Naive B cell (primary cell): Measurements from ENCODE around the gene ZSCAN10. TPM values are rescaled to one million over a fixed set of nuclear protein-coding genes. Genes with fewer than 3 reads are reported as not detected.
"Not testable (repeated sequence)": the region's sequence is repeated elsewhere in the genome, so short reads cannot be mapped to it uniquely, and the experiment has no call there.

Experiments
- ATAC-seq, 2 donors: fragments of 150-1000 bp; cut with Tn5 transposase; 2 replicates each; pipeline ENCODE4 v1.10.0; 2021; ENCODE audit warnings: low read depth in 2 of 2, mild to moderate bottlenecking in 2 of 2, moderate library complexity in 2 of 2
- DNase-seq: peaks from one replicate; pipeline ENCODE4 v3.0.0; 2022
- H3K27ac Mint-ChIP-seq, 6 donors: one replicate each; pipeline ENCODE4 v1.8.0; 2020 to 2022; ENCODE audit warnings: mild to moderate bottlenecking in 6 of 6, mixed read lengths in 6 of 6, moderate library complexity in 5 of 6, inconsistent platforms in 2 of 6
- H3K27me3 Mint-ChIP-seq, 3 donors: one replicate each; pipeline ENCODE4 v1.8.0; 2021 to 2022; ENCODE audit warnings: mixed read lengths in 3 of 3, mild to moderate bottlenecking in 1 of 3
- H3K36me3 Mint-ChIP-seq, 2 donors: one replicate each; pipeline ENCODE4 v1.8.0; 2020 to 2022; ENCODE audit warnings: mixed read lengths in 2 of 2, inconsistent platforms in 1 of 2, mild to moderate bottlenecking in 1 of 2
- H3K4me1 Mint-ChIP-seq, 3 donors: one replicate each; pipeline ENCODE4 v1.8.0; 2020 to 2022; ENCODE audit warnings: mixed read lengths in 3 of 3, inconsistent platforms in 1 of 3, mild to moderate bottlenecking in 1 of 3, moderate library complexity in 1 of 3
- H3K4me3 Mint-ChIP-seq, 8 donors: one replicate each; pipeline ENCODE4 v1.8.0; 2020 to 2022; ENCODE audit warnings: mild to moderate bottlenecking in 8 of 8, mixed read lengths in 8 of 8, moderate library complexity in 8 of 8, inconsistent platforms in 2 of 8
- H3K9me3 Mint-ChIP-seq, 7 donors: one replicate each; pipeline ENCODE4 v1.8.0; 2020 to 2022; ENCODE audit warnings: mixed read lengths in 7 of 7, mild to moderate bottlenecking in 5 of 7, inconsistent platforms in 2 of 7, moderate library complexity in 1 of 7
- polyA plus RNA-seq, 6 donors: library from polyadenylated mRNA; unstranded; fragments of 300-500 nt; fragmentation: Illumina TruSeq; gene quantifications; one replicate each; pipeline ENCODE4 v1.2.3, GENCODE V29; 2021; ENCODE audit warnings: low read depth in 6 of 6

ZSCAN10 gene
- polyA plus RNA-seq, 6 donors from 2014 or later, result not detected

DNA sequence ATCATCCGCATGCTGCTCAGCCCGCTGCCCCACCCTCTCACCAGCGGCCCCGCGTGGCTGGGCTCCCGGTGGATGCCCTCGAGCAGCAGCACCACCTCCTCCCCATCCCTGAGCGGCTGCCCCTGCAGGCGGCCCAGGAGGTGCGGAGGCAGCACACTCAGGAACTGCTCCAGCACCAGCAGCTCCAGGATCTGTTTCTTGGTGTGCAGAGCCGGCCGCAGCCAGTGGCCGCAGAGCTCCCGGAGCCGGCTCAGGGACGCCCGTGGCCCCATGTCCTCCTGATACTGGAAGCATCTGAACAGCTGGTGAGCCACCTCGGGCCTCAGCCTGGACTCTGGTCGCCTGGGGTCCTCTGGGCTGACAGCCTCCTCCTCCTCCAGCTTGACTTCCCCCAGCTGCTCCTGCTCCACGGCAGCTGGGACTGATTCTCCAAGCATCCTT, 6.6 kb downstream of the ZSCAN10 start:
- ATAC-seq, result no peak
- no peak for DNase-seq
- Mint-ChIP-seq H3K4me3 (no peak overlapping the region), H3K4me1 (peaks cover 10 to 23% (median 10%) of the 10 kb centered on the region in 3 donors), H3K9me3 (no peaks in the 10 kb centered on the region), H3K27me3 (peaks cover 3 to 15% (median 10%) of the 10 kb centered on the region in 3 donors), H3K36me3 (no peaks in the 10 kb centered on the region), H3K27ac (no peak overlapping the region)

DNA sequence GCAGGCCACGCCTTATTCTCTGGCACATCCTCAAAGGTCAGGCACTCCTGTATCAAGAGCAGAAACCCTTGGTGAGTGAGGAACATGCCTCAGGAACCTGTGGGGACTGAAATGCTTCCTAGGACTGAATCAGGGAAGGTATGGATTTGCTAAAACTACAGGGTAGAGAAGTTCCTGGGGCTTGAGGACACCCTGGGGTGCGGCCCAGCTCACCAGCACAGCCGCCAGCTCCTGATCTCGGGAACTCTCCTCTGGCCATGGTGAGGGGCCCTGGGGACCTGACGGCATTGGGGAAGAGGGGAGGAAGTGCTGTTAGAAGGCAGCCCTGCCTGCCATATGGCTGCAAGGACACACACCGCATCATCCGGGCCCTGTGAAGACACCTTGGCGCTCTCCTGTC, 7.5 kb downstream of the ZSCAN10 start:
- Mint-ChIP-seq H3K4me1 (peaks cover 10 to 22% (median 11%) of the 10 kb centered on the region in 3 donors), H3K27me3 (peaks cover 3 to 17% (median 13%) of the 10 kb centered on the region in 3 donors), H3K27ac (no peak overlapping the region), H3K4me3 (no peak overlapping the region), H3K36me3 (no peaks in the 10 kb centered on the region), H3K9me3 (no peaks in the 10 kb centered on the region)
- DNase-seq (no peak), ATAC-seq (no peak)

DNA sequence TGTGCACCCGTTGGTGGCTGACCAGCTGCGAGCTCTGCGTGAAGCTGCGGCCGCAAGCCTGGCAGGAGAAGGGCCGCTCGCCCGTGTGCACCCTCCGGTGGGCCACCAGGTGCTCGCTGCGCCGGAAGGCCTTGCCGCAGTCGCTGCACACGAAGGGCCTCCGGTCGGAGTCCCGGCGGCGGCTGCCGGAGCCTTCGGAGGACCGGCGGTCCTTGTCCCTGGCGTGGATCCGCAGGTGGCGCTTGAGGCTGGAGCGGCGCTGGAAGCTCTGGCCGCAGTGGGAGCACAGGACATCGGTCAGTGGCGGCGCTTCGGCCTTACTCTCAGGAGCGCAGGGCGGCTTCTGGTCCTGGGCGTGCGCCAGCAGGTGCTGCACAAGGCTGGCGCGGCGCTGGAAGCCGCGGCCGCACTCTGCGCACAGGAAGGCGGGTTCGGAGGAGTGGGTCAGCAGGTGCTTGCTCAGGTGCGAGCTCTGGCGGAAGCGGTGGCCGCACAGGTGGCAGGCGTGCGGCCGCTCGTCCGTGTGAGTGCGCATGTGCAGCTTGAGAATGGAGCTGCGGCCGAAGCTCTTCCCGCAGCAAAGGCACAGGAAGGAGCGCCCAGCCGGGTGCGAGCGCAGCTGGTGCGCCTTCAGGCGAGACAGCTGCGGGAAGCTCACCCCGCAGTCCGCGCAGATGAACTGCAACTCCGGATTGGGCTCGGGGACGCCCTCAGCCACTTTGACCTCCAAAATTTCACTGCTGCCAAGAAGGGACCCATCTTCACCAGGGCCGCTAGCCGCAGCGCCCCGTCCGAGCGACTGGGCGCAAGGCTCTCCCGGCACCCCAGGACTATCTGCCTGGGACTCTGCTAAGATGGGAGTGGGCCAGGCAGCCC, 9.1 kb downstream of the ZSCAN10 start:
- H3K27me3 Mint-ChIP-seq, result peaks cover 3 to 17% (median 13%) of the 10 kb centered on the region in 3 donors

DNA sequence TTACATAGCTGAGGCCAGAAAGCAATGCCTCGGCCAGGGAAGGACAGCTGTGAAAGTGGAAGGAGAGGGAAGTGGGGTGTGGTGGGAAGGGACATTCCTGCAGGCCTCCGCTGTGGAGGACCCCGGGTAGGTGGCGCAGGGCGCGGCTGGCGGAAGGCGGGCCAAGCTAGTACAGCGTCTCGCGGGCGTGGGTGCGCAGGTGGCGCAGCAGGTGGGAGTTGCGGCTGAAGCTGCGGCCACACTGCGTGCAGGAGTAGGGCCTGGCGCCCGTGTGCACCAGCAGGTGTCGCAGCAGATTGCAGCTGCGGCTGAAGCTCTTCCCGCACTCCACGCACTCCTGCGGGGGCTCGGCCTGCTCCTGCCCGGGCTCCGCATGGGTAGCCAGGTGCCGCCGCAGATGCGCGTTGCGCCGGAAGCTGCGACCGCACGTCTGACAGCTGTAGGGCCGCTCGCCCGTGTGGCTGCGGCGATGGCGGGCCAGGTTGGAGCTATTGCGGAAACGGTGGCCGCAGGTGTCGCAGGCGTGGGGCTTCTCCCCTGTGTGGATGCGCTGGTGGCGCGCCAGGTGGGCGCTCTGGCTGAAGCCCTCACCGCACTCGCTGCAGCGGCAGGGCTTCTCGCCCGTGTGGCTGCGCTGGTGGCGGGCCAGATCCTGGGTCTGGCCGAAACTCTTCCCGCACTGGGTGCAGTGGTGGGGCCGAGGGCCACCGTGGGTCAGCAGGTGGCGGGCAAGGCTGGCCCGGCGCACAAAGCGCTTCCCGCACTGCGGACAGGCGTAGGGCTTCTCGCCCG, 10.0 kb downstream of the ZSCAN10 start:
- Mint-ChIP-seq H3K36me3 (no peaks in the 10 kb centered on the region), H3K4me1 (peaks cover 3 to 8% (median 6%) of the 10 kb centered on the region in 3 donors), H3K27me3 (peaks cover 3 to 17% (median 13%) of the 10 kb centered on the region in 3 donors), H3K4me3 (no peak overlapping the region), H3K9me3 (no peaks in the 10 kb centered on the region), H3K27ac (no peak overlapping the region)
- DNase-seq (no peak), ATAC-seq (no peak)

More for the DNA sequence above, 9.1 kb downstream of the ZSCAN10 start:
- no peak for ATAC-seq
- Mint-ChIP-seq H3K27ac (no peak overlapping the region), H3K36me3 (no peaks in the 10 kb centered on the region), H3K4me3 (no peak overlapping the region), H3K4me1 (peaks cover 7 to 11% (median 10%) of the 10 kb centered on the region in 3 donors), H3K9me3 (no peaks in the 10 kb centered on the region)
- DNase-seq, result no peak

DNA sequence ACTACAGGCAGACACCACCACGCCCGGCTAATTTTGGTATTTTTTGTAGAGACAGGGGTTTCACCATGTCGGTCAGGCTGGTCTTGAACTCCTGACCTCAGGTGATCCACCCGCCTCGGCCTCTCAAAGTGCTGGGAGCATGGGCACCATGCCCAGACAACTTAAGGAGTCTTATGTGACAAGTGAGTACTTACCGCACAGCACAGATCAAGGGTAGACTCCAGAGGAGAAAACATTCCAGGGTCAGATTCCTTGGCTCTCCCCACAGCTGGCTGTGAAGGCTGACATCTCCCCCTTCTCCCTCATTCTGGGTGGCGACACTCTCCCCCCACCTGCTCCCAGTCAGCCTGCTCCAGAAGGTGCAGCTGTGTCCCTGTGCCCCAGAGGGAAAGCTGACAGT, 10.6 kb downstream of the ZSCAN10 start:
- DNase-seq (no peak), ATAC-seq (no peak)
- Mint-ChIP-seq H3K4me1 (peaks cover 3 to 8% (median 6%) of the 10 kb centered on the region in 3 donors), H3K4me3 (no peak overlapping the region), H3K27ac (no peak overlapping the region), H3K9me3 (no peaks in the 10 kb centered on the region), H3K36me3 (no peaks in the 10 kb centered on the region), H3K27me3 (peaks cover 3 to 17% (median 13%) of the 10 kb centered on the region in 3 donors)

DNA sequence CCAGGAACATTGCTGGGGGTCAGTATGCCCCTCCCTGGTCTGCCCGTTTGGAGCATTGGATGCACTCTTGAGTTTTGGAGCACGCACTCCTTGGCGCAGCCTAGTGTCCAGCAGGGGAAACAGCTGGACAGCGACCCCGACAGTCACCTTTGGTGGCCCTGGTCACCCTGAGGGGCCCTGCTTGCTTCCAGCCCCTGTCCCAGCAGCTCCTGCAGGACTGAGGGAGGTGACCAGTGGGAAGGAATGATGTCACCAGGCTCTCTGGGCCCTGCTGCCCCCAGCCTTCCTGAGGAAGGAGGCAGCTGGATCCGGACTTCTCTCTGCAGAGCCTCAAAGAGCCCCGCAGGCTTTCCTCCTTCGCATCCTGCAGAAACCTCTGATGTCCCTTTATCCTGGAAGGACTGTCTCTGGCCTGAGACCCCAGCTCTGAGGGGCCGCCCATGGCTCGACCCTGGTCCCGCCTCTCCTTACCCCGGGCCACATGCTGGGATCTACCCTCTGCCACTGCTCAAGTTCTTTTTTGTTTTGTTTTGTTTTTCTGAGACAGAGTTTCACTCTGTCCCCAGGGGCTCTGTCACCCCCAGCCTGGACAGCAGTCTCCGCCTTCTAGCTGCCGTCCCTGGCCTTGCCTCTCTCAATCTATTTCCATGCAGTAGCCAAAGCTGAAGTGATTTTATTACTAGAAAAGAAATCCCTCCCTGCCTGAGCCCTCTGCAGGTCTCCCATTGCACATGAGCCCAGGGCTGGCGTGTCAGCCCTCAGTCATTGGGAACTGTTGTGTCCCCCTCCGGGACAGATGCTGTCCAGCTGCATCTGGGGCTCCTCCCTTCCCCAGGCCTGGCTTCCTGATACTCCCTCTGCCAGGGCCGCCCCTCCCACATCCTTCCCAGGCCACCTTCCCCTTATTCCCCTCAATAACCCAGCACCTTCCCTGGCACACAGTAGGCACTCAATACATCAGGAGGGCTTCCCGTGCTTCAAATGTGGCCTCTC, 11.6 kb downstream of the ZSCAN10 start:
- Mint-ChIP-seq H3K4me3 (no peak overlapping the region), H3K27ac (no peak overlapping the region), H3K4me1 (peaks cover 3 to 8% (median 6%) of the 10 kb centered on the region in 3 donors), H3K27me3 (peaks cover 3 to 20% (median 17%) of the 10 kb centered on the region in 3 donors), H3K36me3 (no peaks in the 10 kb centered on the region), H3K9me3 (no peaks in the 10 kb centered on the region)
- ATAC-seq (no peak), DNase-seq (no peak)

DNA sequence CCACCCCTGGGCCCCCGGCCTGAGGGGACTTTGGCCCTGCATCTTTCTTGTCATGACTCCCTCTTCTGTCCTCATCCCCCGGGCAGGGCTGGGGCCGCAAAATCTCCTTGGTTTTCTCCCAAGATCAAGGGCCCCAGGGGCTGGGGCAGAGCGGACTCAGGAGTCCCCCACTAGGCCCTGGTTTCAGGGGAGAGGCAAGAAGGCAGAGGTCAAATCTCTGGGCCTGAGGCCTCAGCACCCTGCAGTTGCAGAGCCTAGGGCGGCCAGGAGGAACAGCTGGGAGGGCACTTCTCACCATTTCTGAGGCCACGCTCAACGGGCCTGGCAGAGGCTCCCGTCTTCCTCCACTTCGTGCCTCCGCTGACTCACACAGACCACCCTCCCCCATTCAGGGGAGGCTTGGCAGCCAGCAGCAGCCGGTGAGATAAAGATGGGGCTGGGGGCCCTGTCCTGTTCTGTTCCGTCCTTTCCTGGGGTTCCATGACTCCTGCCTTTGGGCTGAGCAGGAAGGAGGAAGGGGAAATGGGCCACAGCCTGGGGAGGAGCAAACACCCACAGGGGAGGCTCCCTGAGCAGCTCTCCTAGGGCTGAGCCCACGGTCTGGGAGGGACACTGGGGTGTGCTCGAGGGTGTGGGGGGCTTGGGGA, 12.4 kb downstream of the ZSCAN10 start:
- DNase-seq (no peak), ATAC-seq (no peak)

DNA sequence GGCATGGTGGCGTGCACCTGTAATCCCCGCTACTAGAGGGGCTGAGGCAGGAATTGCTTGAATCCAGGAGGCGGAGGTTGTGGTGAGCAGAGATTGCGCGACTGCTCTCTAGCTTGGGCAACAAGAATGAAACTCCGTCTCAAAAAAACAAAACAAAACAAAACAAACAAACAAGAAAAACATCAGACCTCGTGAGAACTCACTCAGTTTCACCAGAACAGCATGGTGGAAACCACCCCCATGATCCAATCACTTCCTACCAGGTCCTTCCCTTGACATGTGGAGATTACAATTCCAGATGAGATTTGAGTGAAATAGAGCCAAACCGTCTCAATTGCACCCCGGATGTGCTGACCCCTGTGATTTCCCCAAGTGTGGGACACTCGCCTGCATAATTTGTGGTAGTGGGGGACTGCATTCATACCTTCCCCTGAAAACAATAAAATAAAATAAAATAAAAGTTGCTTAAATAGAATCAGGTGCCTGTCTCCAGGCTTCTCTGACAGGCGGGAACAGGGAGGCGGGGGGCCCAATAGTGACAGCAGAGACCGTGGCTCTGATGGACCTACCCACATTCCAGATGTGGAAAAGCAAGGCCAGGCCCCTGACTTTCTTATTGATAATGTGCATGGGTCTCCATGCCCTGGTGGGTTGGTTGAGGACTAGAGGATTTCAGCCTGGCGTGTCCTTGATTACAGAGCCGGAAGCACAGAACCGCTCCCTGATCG, 13.1 kb downstream of the ZSCAN10 start:
- Mint-ChIP-seq H3K4me1 (peaks cover 3 to 8% (median 6%) of the 10 kb centered on the region in 3 donors), H3K27me3 (peaks cover 3 to 21% (median 17%) of the 10 kb centered on the region in 3 donors), H3K4me3 (no peak overlapping the region), H3K27ac (peak overlapping the region in 1 of 6 donors; percentile 47), H3K9me3 (no peaks in the 10 kb centered on the region), H3K36me3 (no peaks in the 10 kb centered on the region)
- DNase-seq (no peak), ATAC-seq (no peak)

More for the DNA sequence above, 12.4 kb downstream of the ZSCAN10 start:
- Mint-ChIP-seq H3K27me3 (peaks cover 3 to 20% (median 17%) of the 10 kb centered on the region in 3 donors), H3K27ac (no peak overlapping the region), H3K36me3 (no peaks in the 10 kb centered on the region), H3K9me3 (no peaks in the 10 kb centered on the region), H3K4me1 (peaks cover 3 to 8% (median 6%) of the 10 kb centered on the region in 3 donors), H3K4me3 (no peak overlapping the region)

DNA sequence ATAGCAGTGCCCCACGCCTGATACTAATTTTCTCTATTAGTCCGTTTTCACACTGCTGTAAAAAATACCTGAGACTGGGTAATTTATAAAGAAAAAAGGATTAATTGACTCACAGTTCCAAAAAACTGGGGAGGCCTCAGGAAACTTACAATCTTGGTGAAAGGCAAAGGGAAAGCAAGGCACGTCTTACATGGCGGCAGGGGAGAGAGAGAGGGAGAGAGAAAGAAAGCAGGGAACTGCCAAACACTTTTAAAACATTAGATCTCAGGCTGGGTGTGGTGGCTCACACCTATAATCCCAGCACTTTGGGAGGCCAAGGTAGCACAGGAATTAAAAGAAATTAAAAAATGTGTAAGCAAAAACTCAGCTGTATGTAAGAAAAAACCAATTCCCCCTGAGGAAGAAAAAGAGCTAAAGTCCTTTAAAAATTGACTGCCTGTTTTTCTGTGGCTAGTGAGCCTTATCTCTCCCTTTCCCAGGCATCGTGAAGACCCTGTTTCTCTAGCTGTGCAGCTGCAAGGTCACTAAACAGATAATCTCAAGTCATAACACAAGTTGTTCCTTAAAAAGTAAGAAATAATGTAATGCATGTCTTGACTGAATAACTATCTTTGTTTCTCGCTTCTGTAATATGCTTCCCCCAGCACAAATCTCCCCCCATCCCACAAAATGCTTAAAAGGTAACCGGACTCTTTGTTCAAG, 14.0 kb downstream of the ZSCAN10 start:
- H3K9me3 Mint-ChIP-seq, result no peaks in the 10 kb centered on the region

DNA sequence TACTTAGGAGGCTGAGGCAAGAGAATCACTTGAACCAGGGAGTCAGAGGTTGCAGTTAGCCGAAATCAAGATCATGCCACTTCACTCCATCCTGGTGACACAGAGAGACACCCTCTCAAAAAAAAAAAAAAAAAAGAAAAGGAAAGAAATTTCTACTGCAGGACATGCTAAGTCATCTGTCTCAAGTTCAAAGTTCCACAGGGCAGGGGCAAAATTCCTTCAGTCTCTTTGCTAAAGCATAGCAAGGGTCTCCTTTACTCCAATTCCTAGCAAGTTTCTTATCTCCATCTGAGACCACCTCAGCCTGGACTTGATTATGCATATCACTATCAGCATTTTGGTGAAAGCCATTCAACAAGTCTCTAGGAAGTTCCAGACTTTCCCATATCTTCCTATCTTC, 14.6 kb downstream of the ZSCAN10 start:
- H3K36me3 Mint-ChIP-seq, result no peaks in the 10 kb centered on the region
- peaks cover 3 to 8% (median 6%) of the 10 kb centered on the region in 3 donors for H3K4me1 Mint-ChIP-seq

More for the DNA sequence above, 14.0 kb downstream of the ZSCAN10 start:
- Mint-ChIP-seq H3K36me3 (no peaks in the 10 kb centered on the region), H3K27ac (peak overlapping the region in 1 of 6 donors; percentile 36), H3K27me3 (peaks cover 3 to 24% (median 17%) of the 10 kb centered on the region in 3 donors), H3K4me3 (no peak overlapping the region), H3K4me1 (peaks cover 3 to 8% (median 6%) of the 10 kb centered on the region in 3 donors)
- ATAC-seq, result no peak
- DNase-seq, result no peak

DNA sequence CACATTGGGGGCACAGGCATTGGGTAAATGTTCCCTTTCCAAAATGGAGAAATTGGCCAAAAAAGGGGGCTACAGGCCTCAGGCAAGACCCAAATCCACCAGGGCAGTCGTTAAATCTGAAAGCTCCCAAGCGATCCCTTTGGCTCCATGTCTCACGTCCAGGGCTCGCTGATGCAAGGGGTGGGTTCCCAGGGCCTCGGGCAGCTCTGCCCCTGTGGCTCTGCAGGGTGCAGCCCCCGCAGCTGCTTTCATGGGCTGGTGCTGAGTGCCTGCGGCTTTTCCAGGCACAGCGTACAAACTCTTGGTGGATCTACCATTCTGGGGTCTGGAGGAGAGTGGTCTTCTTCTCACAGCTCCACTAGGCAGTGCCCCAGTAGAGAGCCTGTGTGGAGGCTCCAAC, 15.7 kb downstream of the ZSCAN10 start:
- not testable (repeated sequence) for H3K4me3 Mint-ChIP-seq, H3K4me1 Mint-ChIP-seq, DNase-seq, H3K9me3 Mint-ChIP-seq, H3K36me3 Mint-ChIP-seq, ATAC-seq
- Mint-ChIP-seq H3K27ac (peak overlapping the region in 1 of 6 donors; percentile 39), H3K27me3 (peaks cover 3 to 29% (median 11%) of the 10 kb centered on the region in 3 donors)

More for the DNA sequence above, 14.6 kb downstream of the ZSCAN10 start:
- Mint-ChIP-seq H3K9me3 (no peaks in the 10 kb centered on the region), H3K27ac (no peak overlapping the region), H3K4me3 (peak overlapping the region in 1 of 8 donors; percentile 10), H3K27me3 (peaks cover 3 to 29% (median 17%) of the 10 kb centered on the region in 3 donors)
- DNase-seq, result no peak
- no peak for ATAC-seq
